ENCODE results near the gene GCNT2.
"Not testable (repeated sequence)": the region's sequence is repeated elsewhere in the genome, so short reads cannot be mapped to it uniquely, and the experiment has no call there.

The GCNT2 gene

GRCh38 chr6:10577112-10577511 lies 56.0 kb downstream of the GCNT2 start:
- no peaks in the 10 kb centered on the region for H3K36me3 ChIP-seq (ENCODE audit: insufficient read depth, low read length)
- H3K4me3 ChIP-seq = no peak overlapping the region
- TF ChIP-seq POLR2AphosphoS5 (IDR thresholded peaks at IDR 0.05; ENCODE audit: borderline replicate concordance, low read depth, low read length) (no peak), FOXP2 (optimal IDR thresholded peaks at IDR 0.05; ENCODE audit: control extremely low read depth, extremely low read length, insufficient read depth) (no peak), EZH2 (IDR thresholded peaks at IDR 0.05) (no peak)
- no peak for DNase-seq (ENCODE audit: low read depth, low spot score)
- H3K9ac ChIP-seq (ENCODE audit: insufficient read length) = no peak overlapping the region
- no peak overlapping the region for H3K27ac ChIP-seq
- H3K9me3 ChIP-seq (ENCODE audit: low read depth, low read length) = no peaks in the 10 kb centered on the region

GRCh38 chr6:10578723-10579122 lies 57.6 kb downstream of the GCNT2 start:
- DNase-seq (ENCODE audit: low read depth, low spot score) = no peak
- no peak overlapping the region for H3K27ac ChIP-seq
- TF ChIP-seq EZH2 (IDR thresholded peaks at IDR 0.05) (no peak), FOXP2 (optimal IDR thresholded peaks at IDR 0.05; ENCODE audit: control extremely low read depth, extremely low read length, insufficient read depth) (no peak), POLR2AphosphoS5 (IDR thresholded peaks at IDR 0.05; ENCODE audit: borderline replicate concordance, low read depth, low read length) (no peak)

DNA sequence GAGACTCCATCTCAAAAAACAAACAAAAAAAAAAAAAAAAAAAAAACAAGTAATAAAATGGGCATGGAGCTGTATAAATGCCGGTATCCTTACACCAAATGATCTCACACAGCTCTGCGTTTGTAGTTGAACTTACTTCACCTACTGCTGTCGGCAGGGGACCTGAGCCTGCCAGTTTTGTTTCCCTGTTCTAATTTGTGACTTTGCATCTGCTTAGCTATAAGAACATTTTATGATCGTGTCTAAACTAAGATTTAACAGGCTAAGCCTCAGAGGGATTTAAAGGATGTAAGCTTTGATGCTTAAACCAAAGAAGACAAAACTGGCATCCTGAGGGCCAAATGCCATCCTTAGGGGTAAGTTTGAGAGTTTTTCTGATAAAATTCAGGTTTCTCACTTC lies 58.7 kb downstream of the GCNT2 start:
- H3K4me3 ChIP-seq = no peak overlapping the region
- no peak overlapping the region for H3K9ac ChIP-seq (ENCODE audit: insufficient read length)
- no peak for TF ChIP-seq EZH2 (IDR thresholded peaks at IDR 0.05)
- TF ChIP-seq FOXP2 (optimal IDR thresholded peaks at IDR 0.05; ENCODE audit: control extremely low read depth, extremely low read length, insufficient read depth) = no peak
- no peak for TF ChIP-seq POLR2AphosphoS5 (IDR thresholded peaks at IDR 0.05; ENCODE audit: borderline replicate concordance, low read depth, low read length)
- H3K9me3 ChIP-seq (ENCODE audit: low read depth, low read length) = no peaks in the 10 kb centered on the region
- no peaks in the 10 kb centered on the region for H3K36me3 ChIP-seq (ENCODE audit: insufficient read depth, low read length)
- DNase-seq (ENCODE audit: low read depth, low spot score) = no peak
- no peak overlapping the region for H3K27ac ChIP-seq

More at GRCh38 chr6:10578723-10579122, 57.6 kb downstream of the GCNT2 start:
- no peaks in the 10 kb centered on the region for H3K36me3 ChIP-seq (ENCODE audit: insufficient read depth, low read length)
- no peak overlapping the region for H3K4me3 ChIP-seq
- no peaks in the 10 kb centered on the region for H3K9me3 ChIP-seq (ENCODE audit: low read depth, low read length)
- H3K9ac ChIP-seq (ENCODE audit: insufficient read length) = no peak overlapping the region

GRCh38 chr6:10580570-10580969 lies 59.4 kb downstream of the GCNT2 start:
- no peak for TF ChIP-seq POLR2AphosphoS5 (IDR thresholded peaks at IDR 0.05; ENCODE audit: borderline replicate concordance, low read depth, low read length)
- no peak for TF ChIP-seq EZH2 (IDR thresholded peaks at IDR 0.05)
- TF ChIP-seq FOXP2 (optimal IDR thresholded peaks at IDR 0.05; ENCODE audit: control extremely low read depth, extremely low read length, insufficient read depth) = no peak

DNA sequence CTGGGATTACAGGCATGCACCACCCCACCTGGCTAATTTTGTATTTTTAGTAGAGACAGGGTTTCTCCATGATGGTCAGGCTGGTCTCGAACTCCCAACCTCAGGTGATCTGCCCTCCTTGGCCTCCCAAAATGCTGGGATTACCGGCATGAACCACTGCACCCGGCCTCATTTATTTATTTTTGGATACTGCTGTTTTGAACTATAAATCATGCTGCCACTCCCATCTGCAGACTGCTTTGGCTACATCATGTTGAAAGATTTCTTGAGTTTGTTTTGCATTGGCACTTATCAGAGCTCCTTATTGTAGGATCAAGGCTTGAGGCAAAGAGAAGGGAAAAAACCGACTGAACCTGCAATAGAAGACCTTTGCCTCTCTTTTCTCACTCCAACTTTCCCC lies 60.3 kb downstream of the GCNT2 start:
- not testable (repeated sequence) for DNase-seq (ENCODE audit: low read depth, low spot score); H3K9ac ChIP-seq (ENCODE audit: insufficient read length); H3K36me3 ChIP-seq (ENCODE audit: insufficient read depth, low read length); H3K4me3 ChIP-seq; H3K9me3 ChIP-seq (ENCODE audit: low read depth, low read length); H3K27ac ChIP-seq

More at GRCh38 chr6:10580570-10580969, 59.4 kb downstream of the GCNT2 start:
- Histone ChIP-seq H3K27ac (no peak overlapping the region), H3K9me3 (ENCODE audit: low read depth, low read length) (no peaks in the 10 kb centered on the region), H3K4me3 (no peak overlapping the region), H3K36me3 (ENCODE audit: insufficient read depth, low read length) (no peaks in the 10 kb centered on the region), H3K9ac (ENCODE audit: insufficient read length) (no peak overlapping the region)
- DNase-seq (ENCODE audit: low read depth, low spot score) = no peak

- H3K36me3 ChIP-seq (ENCODE audit: insufficient read depth, low read length) = no peaks in the 10 kb centered on the region
- H3K9ac ChIP-seq (ENCODE audit: insufficient read length) = no peak overlapping the region
- no peaks in the 10 kb centered on the region for H3K9me3 ChIP-seq (ENCODE audit: low read depth, low read length)
- H3K27ac ChIP-seq = no peak overlapping the region
- no peak overlapping the region for H3K4me3 ChIP-seq
- TF ChIP-seq FOXP2 (optimal IDR thresholded peaks at IDR 0.05; ENCODE audit: control extremely low read depth, extremely low read length, insufficient read depth) (no peak), POLR2AphosphoS5 (IDR thresholded peaks at IDR 0.05; ENCODE audit: borderline replicate concordance, low read depth, low read length) (no peak), EZH2 (IDR thresholded peaks at IDR 0.05) (no peak)
- no peak for DNase-seq (ENCODE audit: low read depth, low spot score)
Measured at GRCh38 chr6:10582774-10583508, 61.8 kb downstream of the GCNT2 start.

- no peak for DNase-seq (ENCODE audit: low read depth, low spot score)
- H3K27ac ChIP-seq = no peak overlapping the region
- TF ChIP-seq FOXP2 (optimal IDR thresholded peaks at IDR 0.05; ENCODE audit: control extremely low read depth, extremely low read length, insufficient read depth) (no peak), EZH2 (IDR thresholded peaks at IDR 0.05) (no peak)
- no peaks in the 10 kb centered on the region for H3K36me3 ChIP-seq (ENCODE audit: insufficient read depth, low read length)
- no peaks in the 10 kb centered on the region for H3K9me3 ChIP-seq (ENCODE audit: low read depth, low read length)
- H3K9ac ChIP-seq (ENCODE audit: insufficient read length) = no peak overlapping the region
- H3K4me3 ChIP-seq = no peak overlapping the region
Measured at GRCh38 chr6:10583509-10583901, 62.4 kb downstream of the GCNT2 start.

DNA sequence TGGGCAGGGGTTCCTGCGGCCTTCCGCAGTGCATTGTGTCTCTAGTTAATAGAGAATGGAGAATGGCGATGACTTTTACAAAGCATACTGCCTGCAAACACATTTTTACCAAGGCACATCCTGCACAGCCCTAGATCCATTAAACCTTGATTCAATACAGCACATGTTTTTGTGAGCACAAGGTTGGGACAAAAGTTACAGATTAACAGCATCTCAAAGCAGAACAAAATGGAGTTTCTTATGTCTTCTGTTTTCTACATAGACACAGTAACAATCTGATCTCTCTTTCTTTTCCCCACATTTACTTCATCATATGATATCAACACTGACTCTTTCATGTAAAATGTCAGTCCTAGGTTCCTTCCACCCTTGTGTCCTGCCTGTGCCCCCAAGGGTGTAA lies 63.5 kb downstream of the GCNT2 start:
- TF ChIP-seq POLR2AphosphoS5 (IDR thresholded peaks at IDR 0.05; ENCODE audit: borderline replicate concordance, low read depth, low read length) (no peak), EZH2 (IDR thresholded peaks at IDR 0.05) (no peak), FOXP2 (optimal IDR thresholded peaks at IDR 0.05; ENCODE audit: control extremely low read depth, extremely low read length, insufficient read depth) (no peak)
- Histone ChIP-seq H3K4me3 (no peak overlapping the region), H3K9me3 (ENCODE audit: low read depth, low read length) (no peaks in the 10 kb centered on the region), H3K27ac (no peak overlapping the region), H3K9ac (ENCODE audit: insufficient read length) (no peak overlapping the region), H3K36me3 (ENCODE audit: insufficient read depth, low read length) (no peaks in the 10 kb centered on the region)
- DNase-seq (ENCODE audit: low read depth, low spot score) = no peak

DNA sequence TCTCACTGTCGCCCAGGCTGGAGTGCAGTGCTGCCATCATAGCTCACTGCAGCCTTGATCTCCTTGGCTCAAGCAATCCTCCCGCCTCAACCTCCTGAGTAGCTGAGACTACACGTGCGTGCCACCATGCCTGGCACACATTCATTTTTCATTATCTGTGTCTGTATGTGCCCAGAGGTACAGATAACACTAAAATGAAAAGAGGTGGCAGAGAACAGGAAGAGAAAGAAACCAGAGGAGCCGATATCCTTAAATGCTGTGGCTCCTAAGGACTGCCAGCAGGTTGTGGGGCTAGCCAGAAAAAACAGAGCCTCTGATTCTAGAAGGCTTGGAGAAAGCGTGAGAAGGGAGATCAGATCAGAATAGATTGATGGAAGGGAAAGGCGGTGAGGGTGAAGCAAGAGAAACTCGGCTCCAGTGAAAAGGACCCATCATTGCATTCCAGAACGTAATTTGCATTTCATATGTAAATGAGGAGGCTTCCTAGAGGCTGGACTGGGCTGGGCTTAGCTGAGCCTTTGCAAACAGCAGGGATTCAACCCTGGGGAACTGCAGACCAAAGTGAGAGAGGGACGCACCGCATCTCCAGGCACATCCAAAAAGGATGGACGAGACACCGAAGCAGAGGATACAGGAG lies 64.2 kb downstream of the GCNT2 start:
- H3K27ac ChIP-seq = no peak overlapping the region
- H3K4me3 ChIP-seq = 0 out of 2 replicates have a peak overlapping the region, but pooled peaks have one; percentile 8
- H3K9ac ChIP-seq (ENCODE audit: insufficient read length) = no peak overlapping the region
- TF ChIP-seq EZH2 (IDR thresholded peaks at IDR 0.05) = no peak
- no peak for TF ChIP-seq POLR2AphosphoS5 (IDR thresholded peaks at IDR 0.05; ENCODE audit: borderline replicate concordance, low read depth, low read length)
- no peak for TF ChIP-seq FOXP2 (optimal IDR thresholded peaks at IDR 0.05; ENCODE audit: control extremely low read depth, extremely low read length, insufficient read depth)
- no peaks in the 10 kb centered on the region for H3K9me3 ChIP-seq (ENCODE audit: low read depth, low read length)
- H3K36me3 ChIP-seq (ENCODE audit: insufficient read depth, low read length) = no peaks in the 10 kb centered on the region
- DNase-seq (ENCODE audit: low read depth, low spot score) = no peak
